NOMO-1 treated with DMSO at 0.1 percent for 48 hours (cell line): ENCODE measurements around the gene HOXC4.
"Not testable (repeated sequence)": the region's sequence is repeated elsewhere in the genome, so short reads cannot be mapped to it uniquely, and the experiment has no call there.

Experiments
- DNase-seq: peaks from one replicate; lab custom pipeline; 2025; ENCODE audit not compliant: unreplicated experiment; lab: John Stamatoyannopoulos, UW

HOXC4 gene

GRCh38 chr12:54081581-54082396, 28.2 kb downstream of the HOXC4 start:
- DNase-seq = not testable (repeated sequence)

DNA sequence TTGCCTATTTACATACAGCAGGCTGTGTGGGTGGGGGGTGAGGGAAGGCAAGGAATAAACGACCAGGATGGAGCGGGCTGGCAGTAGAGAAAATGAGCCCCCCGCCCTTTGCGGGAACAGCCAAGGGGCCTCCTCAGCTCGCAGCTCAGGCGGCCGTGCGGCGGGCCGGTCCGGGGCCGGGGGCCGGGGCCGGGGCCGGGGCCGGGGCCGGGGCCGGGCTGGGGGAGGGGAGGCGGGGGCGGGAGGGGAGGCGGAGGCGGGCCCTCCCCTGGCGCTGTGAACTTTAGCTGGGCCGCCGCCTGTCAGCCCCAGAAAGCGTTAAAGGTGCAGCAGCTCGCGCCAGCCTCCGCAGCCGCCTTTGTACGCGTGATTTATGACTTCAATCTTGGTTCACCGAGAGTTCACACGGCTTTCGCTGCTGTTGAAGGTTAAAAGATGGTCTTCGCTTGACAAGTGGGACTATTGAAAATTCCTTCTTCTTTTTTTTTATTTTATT, 28.8 kb downstream of the HOXC4 start:
- peak; percentile 45 for DNase-seq

DNA sequence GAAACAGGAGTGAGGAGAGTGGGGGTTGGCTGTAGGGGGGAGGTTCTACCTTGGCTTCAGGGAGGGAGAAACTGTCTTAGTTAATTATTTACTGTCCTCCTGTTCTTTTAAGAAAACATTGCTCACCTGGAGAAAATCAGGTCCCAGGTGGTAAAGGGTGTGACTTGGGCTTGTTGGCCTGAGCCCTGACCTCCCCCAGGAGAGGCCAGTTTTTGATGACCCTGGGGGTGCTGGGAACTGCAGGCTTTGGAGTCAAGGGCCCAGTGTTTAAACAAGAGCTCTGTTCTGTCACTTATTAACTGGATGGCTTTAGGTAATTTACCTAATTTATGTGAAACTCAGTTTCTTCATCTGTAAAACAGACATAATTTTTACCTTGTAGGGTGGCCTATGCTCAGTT, 34.4 kb downstream of the HOXC4 start:
- DNase-seq = not testable (repeated sequence)

GRCh38 chr12:54089465-54089864, 35.8 kb downstream of the HOXC4 start:
- not testable (repeated sequence) for DNase-seq

- DNase-seq = not testable (repeated sequence)
Observed at GRCh38 chr12:54090312-54090711, 36.7 kb downstream of the HOXC4 start.

DNA sequence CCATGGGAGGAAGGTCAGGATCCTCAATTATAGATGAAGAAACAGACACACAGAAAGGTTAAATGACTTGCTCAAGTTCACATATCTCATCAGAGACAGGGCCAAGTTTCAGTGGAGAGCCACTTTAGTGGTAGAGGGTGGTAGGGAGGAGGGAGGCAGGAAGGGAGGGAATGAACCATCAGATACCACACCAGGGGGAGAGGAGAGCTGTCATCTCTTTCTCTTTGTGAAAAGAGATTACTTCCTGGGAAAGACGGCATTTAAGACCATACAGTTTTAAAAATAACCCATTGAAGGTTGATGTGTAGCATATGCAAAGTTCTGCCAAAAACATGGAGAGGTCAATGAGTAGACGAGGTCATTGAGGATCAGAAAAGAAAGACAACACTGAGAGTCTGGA, 39.3 kb downstream of the HOXC4 start:
- not testable (repeated sequence) for DNase-seq

- not testable (repeated sequence) for DNase-seq
Observed at GRCh38 chr12:54095928-54096327, 42.3 kb downstream of the HOXC4 start.

DNA sequence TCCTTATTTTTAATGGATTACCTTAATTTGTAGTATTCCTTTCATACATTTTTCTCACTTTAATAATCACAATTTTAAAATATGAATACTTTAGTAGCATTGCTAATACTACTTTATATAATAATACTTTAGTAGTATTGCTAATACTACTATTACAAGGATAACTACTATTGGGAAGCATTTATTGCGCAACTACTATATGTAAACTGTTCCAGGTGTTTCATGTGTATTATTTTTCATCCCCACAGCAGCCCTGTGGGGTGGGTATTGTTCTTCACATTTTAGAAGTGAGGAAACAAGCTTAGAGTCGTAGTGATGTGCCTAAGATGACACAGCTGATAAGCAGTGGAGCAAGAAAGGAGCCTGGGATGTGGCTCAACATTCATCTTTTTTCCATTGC, 45.0 kb downstream of the HOXC4 start:
- not testable (repeated sequence) for DNase-seq

DNA sequence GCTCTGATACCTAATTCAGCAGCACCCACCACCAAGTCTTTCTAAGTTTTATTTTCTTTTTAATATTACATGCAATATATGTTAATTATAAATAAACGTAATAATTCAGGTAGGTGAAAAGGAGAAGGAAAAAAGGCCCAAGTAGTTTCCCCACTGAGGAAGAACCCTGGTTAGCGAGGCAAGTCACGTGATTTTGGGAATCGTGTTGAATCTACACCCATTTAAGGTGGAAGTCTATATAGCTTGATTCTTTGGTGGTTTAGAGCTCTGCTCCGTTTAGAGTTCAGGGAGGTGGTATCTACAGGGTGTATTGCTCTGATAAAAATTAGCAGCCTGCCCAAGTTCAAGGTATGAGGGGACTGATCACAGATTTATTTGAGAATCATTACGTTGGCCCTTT, 47.0 kb downstream of the HOXC4 start:
- DNase-seq = not testable (repeated sequence)

DNA sequence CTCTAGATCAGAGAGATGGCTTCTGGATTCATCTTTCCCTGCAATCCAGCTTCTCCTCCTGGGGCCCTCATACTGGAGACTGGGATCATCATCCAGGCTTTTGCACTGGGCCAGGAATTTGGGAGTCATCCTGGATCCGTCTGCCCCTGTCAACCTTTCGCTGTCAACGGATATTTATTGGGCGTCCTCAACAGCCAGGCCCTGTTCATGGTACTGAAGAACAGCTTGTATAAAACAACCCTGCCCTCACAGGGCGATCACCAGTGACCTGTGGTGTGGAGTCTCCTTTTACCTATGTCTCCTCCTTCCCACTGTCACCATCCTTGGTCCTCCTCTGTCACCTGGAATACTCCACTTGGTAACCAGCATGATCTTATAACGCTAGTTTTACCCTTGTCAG, 48.6 kb downstream of the HOXC4 start:
- DNase-seq = not testable (repeated sequence)

- DNase-seq = not testable (repeated sequence)
Observed at GRCh38 chr12:54103827-54104226, 50.2 kb downstream of the HOXC4 start.
